GM18511 (cell line): ENCODE measurements around the gene HCN3.
"Not testable (repeated sequence)": the region's sequence is repeated elsewhere in the genome, so short reads cannot be mapped to it uniquely, and the experiment has no call there.

Experiments used
- ATAC-seq: cut with Tn5 transposase; IDR thresholded peaks from one replicate; pipeline ENCODE4 v1.9.1; 2021; ENCODE audit warnings: mild to moderate bottlenecking, moderate library complexity; ENCODE audit not compliant: unreplicated experiment

The HCN3 gene

GRCh38 chr1:155328856-155329255 lies 51.6 kb downstream of the HCN3 start:
- ATAC-seq: not testable (repeated sequence)

- ATAC-seq: no peak
These were observed 52.8 kb downstream of the HCN3 start for GRCh38 chr1:155329980-155330598.

- ATAC-seq: no peak
These were observed 57.7 kb downstream of the HCN3 start for GRCh38 chr1:155334962-155335361.
